ENCODE data around the gene ETHE1.
"Not testable (repeated sequence)": the region's sequence is repeated elsewhere in the genome, so short reads cannot be mapped to it uniquely, and the experiment has no call there.

Gene ETHE1

GRCh38 chr19:43551399-43552197, 24.6 kb upstream of the ETHE1 start:
- DNase-seq, result no peak

GRCh38 chr19:43548706-43549105, 21.7 kb upstream of the ETHE1 start:
- no peak for DNase-seq

- DNase-seq, result not testable (repeated sequence)
These were observed 20.9 kb upstream of the ETHE1 start for GRCh38 chr19:43547926-43548325.

- DNase-seq, result no peak
These were observed 19.6 kb upstream of the ETHE1 start for GRCh38 chr19:43546581-43546980.

- no peak for DNase-seq
These were observed 19.0 kb upstream of the ETHE1 start for GRCh38 chr19:43545981-43546380.

- DNase-seq, result no peak
These were observed 18.3 kb upstream of the ETHE1 start for GRCh38 chr19:43545276-43545675.

- DNase-seq, result no peak
These were observed 17.1 kb upstream of the ETHE1 start for GRCh38 chr19:43544077-43544476.

GRCh38 chr19:43541920-43542650, 15.1 kb upstream of the ETHE1 start:
- no peak for DNase-seq

- DNase-seq, result no peak
These were observed 13.4 kb upstream of the ETHE1 start for GRCh38 chr19:43540381-43540780.

GRCh38 chr19:43538922-43539321, 11.9 kb upstream of the ETHE1 start:
- DNase-seq, result no peak

GRCh38 chr19:43534816-43535761, 8.1 kb upstream of the ETHE1 start:
- peak in 1 of 2 donors; percentile 30 for DNase-seq

GRCh38 chr19:43534305-43534815, 7.4 kb upstream of the ETHE1 start:
- peak; percentile 62 to 71 for DNase-seq

- DNase-seq, result peak; percentile 97 to 98
These were observed 6.7 kb upstream of the ETHE1 start for GRCh38 chr19:43533546-43534304.

GRCh38 chr19:43532962-43533545, 6.1 kb upstream of the ETHE1 start, which contains the start of gene ZNF575:
Gene ZNF575 (plus strand): TSS chr19:43533188. CDS start chr19:43534423, 1,235 bp downstream.
- peak; percentile 86 to 90 for DNase-seq

GRCh38 chr19:43532571-43532961, 5.6 kb upstream of the ETHE1 start:
- no peak for DNase-seq

- DNase-seq, result peak in 1 of 2 donors; percentile 46
These were observed 1.0 kb upstream of the ETHE1 start for GRCh38 chr19:43527860-43528622.

- peak in 1 of 2 donors; percentile 22 for DNase-seq
These were observed 897 bp downstream of the ETHE1 start for GRCh38 chr19:43525836-43526771.

- DNase-seq, result peak; percentile 74 to 84
These were observed 1.8 kb downstream of the ETHE1 start for GRCh38 chr19:43524922-43525835.
